ENCODE measurements around the gene OR52E4.

OR52E4 gene

DNA sequence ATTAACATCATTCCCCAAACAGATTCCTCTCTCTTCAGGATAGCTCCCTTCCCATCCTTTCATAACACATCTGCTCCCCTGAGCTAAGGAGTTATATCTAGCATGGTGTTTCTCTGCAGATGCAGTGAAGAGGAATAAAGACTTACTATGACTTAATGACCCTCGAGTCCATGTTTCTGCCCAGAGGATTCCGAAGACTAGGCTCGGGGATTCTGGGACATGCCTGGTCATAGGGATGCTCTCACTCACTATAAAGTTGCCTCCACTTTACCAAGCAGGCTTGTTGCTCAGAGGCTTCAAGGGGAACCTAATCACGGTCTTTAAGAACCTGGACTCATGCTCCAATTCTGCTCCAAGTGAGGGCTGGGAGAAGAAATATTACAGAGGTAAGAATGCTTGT, at the start of gene OR52E4:
TSS of gene OR52E4 (plus strand) at position 301 of the 400 bp plus-strand sequence. CDS start 3,664 bp downstream, outside the sequence.
- DNase-seq (ENCODE audit: low read depth) = no peak

DNA sequence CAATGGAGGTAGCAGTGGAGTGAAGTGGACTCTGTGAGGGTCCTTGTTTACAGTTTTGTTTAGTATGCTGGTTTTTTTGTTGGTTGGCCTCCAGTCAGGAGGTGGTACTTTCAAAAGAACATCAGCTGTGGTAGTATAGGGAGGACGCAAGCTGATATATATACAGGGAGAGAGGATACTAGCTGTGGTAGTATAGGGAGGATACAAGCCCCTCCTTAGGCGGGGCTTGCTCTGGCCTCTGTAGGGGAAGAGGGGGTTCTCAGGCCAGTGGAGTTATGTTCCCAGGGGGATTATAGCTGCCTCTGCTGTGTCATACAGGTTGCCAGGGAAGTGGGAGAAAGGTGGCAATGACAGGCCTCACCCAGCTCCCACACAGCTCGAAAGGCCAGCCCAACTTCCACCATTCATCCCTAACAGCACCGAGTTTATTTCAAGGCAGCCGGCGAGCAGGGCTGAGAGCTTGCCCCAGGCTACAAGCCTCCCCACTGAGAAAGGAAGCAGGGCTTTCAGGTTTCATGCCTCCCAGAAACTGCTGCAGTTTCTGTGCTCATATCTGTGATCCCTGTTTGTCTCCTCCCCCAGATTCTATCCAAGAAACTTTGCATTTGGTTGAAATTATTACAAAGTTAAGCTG, 49.1 kb upstream of the OR52E4 start:
- no peak for DNase-seq (ENCODE audit: low read depth)

DNA sequence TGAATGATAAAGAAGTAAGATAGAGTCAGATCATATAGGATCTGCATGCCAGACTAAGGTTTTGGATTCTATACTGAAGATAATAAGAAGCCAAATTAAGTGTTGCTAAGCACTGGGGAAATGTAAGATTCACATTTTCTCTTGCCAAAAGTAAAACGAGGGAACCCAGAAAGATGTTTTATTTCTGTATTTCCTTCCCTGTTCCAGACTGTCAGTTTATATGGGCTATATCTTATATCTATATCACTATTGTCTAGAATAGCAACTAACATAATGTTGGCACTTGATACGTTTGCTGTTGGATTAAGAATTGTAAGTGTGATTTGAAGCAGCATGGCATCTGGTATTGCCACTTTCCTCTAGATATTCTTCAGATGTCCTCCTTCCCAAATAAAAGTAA, 47.0 kb upstream of the OR52E4 start:
- DNase-seq (ENCODE audit: low read depth) = no peak

DNA sequence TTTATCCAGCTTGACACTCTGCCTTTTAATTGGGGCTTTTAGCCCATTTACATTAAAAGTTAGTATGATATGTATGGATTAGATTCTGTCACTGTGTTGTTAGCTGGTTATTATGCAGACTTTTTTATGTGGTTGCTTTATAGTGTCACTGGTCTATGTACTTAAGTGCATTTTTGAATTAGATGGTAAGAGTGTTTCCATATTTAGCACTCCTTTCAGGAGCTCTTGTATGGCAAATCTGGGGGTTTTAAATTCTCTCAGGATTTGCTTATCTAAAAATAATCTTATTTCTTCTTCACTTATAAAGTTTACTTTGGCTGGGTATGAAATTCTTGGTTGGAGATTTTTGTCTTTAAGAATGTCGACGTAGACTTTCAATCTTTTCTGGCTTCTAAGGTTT, 42.7 kb upstream of the OR52E4 start:
- DNase-seq (ENCODE audit: low read depth) = no peak

DNA sequence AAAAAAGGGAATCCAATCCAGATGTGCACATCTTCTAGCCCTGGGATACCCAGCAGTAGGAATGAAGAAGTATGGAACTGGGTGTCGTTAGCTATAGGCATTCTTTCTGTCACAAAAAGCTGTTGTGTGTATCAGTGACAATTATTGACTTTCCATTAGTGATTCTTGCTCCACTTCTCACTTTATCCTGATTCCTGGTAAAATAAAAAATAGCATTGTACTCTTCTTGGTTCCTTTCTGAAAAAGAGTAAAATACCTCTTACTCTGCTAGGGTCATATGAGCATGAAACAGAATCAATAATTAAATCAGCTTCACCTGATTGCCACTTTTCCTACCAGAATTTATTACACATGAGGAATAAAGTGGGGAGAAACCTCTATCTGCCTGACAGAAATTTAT, 38.6 kb upstream of the OR52E4 start, which contains the start of gene OR52E6:
TSS of gene OR52E6 (minus strand) at position 101 of the 400 bp plus-strand sequence. CDS start at position 101, 0 bp downstream.
- no peak for DNase-seq (ENCODE audit: low read depth)

DNA sequence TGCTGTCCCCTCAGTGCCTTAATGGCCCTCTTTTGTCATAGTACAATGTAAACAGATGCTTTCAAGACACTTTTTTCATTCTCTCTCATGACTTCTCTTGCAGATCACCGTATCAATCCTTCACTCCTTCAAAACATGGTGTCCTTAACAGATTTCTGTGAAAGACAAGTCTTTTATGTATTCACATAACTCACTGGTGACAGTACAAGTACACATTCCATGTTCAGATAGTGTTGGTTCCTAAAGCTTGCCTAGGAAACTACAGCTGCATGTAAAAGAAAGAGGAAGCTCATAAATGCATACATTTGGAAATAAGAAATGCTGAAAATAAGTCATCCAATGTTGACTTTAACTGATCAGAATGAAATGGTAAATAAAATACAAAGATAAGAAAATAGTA, 33.7 kb upstream of the OR52E4 start:
- no peak for DNase-seq (ENCODE audit: low read depth)

DNA sequence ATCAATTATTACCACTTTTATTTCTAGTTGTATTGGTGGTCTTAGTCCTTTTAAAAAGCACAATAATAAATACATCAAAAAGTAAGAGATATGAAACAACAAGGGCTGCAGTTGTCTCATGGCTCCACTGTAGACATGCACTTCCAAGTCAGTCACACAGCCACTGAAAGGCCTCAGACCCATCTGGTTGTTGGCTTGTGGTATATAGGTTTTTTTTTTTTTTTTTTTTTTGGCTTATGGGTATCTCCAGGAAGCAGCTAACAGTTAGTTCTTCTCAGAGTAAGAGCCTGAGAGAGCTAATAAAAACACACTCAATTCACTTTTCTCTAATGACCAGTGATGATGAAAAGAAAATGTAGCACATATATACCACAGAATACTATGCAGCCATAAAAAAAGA, 32.7 kb upstream of the OR52E4 start:
- no peak for DNase-seq (ENCODE audit: low read depth)

DNA sequence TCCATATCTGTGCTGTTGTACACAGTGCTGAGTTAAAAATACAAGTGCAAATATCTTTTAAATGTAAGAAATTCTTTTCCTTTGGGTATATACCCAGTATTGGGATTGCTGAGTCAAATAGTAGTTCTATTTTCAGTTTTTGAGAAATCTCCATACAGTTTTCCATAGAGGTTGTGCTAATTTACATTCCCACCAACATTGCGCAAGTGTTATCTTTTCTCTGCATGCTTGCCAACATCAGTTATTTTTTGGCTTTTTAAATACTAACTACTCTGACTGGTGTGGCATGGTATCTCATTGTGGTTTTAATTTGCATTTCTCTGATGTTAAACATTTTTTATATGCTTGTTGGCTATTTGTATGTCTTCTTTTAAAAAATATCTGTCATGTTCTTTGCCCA, 29.4 kb upstream of the OR52E4 start:
- no peak for DNase-seq (ENCODE audit: low read depth)

DNA sequence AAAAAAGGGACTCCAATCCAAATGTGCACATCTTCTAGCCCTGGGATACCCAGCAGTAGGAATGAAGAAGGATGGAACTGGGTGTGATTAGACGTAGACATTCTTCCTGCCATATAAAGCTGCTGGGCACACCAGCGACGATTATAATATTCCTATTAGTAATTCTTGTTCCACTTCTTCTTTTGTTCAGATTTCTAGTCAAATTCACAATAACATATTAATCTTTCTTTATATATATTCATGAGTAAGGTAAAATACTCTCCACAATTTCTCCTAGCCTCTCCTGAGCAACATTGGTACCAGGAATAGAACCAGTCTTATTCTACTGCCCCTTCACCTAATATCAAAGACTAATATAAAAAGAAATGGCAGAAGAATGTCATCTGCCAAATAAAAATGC, 22.8 kb upstream of the OR52E4 start, which contains the start of gene OR52E8:
TSS of gene OR52E8 (minus strand) at position 101 of the 400 bp plus-strand sequence. CDS start at position 101, 0 bp downstream.
- no peak for DNase-seq (ENCODE audit: low read depth)

DNA sequence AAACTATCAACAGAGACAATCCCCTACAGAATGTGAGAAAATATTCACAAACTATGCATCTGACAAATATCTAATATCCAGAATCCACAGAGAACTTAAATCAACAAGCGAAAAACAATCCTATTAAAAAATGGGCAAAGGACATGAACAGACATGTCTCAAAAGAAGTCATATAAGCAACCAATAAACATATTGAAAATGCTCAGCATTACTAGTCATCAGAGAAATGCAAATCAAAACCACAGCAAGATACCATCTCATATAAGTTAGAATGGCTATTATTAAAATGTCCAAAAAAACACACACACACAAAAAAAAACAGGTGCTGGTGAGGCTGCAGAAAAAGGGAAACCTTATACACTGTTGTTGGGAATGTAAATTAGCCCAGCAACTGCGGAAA, 14.6 kb upstream of the OR52E4 start:
- DNase-seq (ENCODE audit: low read depth) = no peak

DNA sequence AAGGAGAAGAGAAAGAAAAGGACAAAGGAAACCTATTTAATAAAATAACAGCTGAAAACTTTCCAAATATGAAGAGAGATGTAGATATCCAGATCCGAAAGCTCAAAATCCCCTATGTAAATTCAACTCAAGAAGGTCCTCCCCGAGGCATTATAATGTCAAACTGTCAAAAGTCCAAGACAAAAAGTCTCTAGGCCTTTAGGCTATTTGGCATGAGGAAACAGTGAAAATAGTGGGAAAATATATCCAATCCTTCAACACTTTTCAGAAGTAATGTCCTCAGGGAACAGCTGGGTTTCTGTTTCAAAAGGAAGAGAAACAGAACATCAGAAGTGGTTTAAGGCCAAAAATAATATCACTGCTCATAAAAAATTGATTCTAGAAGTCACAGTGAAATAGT, 1.9 kb upstream of the OR52E4 start:
- no peak for DNase-seq (ENCODE audit: low read depth)

DNA sequence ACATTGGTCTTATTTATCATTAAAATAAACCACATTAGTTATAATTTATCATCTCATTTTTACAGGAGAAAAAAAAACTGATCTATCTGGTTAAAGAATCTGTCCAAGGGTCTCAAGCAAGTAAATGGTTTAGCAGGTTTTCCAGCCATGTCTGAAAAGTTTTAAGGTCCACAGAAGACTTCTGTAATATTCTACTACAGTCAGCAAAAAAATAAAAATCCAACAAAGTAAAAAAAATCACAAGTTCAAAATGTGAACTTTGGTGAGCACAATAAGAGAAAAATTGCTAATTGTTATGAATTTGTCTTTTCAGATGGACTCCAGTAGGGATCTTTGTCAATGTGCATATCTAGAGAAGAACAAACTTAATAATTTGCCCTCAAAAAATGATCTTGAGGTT, 1.3 kb downstream of the OR52E4 start:
- no peak for DNase-seq (ENCODE audit: low read depth)

DNA sequence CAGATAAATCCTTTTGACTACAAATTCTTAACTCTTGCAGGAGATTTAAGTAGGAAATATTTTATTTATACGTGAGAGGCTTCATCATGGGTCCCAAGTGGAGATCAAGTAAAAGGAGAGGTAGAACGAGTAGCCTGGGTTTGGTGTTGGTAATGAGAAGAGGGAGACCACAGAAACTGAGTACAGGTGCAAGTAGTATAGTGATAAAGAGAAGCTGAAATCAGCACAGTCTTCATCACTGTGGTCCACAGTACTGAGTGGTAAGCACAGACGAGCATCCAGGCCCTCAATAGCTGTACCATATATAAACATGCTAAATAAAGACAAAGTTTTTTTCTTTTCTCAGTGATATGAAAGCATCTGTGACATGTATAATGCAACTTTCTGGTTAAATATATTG, 6.7 kb downstream of the OR52E4 start:
- DNase-seq (ENCODE audit: low read depth) = no peak

DNA sequence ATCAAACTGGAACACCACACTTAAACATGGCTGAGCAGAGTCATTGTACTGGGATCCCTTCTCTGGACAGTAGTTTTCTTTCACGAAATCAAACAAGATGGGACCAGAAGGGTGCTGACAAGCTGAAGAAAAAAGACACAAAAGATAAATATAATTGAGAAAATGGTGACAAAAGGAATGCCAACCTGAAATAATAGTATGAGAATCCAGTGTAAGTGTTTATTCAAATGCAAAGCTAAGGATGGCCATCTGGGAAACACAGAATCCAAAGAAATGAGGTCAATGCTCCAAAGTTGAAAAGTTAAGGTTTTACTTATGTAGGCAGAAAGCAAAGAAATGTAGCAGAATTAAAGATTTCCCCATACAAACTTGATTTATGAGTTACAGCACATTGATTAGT, 7.2 kb downstream of the OR52E4 start:
- DNase-seq (ENCODE audit: low read depth) = no peak

DNA sequence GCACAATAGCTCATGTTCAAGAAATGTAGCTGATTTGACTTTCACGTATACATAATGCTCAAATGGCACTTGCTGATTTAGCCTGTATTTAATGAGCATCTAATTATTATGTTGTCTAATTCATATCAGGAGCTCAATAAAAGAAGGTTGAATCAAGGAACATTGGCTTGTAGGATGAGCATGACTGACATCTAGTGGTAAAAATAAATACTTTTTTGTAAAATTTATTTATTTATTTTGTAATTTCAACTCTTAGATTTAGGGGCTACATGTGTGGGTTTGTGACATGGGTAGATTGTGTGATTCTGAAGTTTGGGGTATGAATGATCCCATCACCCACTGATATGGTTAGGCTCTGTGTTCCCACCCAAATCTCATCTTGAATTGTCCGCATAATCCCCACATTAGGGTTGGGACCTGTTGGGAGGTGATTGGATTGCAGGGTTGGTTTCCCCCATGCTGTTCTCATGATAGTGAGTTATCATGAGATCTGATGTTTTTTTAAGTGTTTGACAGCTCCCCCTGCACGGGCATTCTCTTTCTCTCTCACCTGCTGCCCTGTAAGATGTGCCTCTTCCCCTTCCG, 10.9 kb downstream of the OR52E4 start:
- no peak for DNase-seq (ENCODE audit: low read depth)

DNA sequence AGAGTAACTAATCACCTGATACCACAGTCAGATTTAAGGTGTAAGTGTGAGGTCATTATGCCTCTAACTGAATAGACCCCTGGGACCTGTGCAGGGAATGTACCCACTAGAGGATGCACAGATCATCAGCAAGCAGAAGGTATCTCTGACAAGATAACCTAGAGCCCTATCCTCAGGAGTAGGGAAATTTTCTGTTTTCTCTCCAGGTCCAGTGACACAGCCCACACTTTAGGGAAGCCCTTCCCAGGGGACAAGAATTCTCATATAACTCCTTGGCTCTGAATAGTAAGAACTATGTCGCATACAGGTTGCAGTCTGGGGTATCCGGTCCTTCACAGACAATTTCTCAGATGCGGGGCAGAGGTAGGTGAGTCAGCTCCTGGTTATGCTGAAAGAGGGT, 12.5 kb downstream of the OR52E4 start, which contains the start of gene OR52E5:
TSS of gene OR52E5 (plus strand) at position 301 of the 400 bp plus-strand sequence. CDS start 7,569 bp downstream, outside the sequence.
- DNase-seq (ENCODE audit: low read depth) = no peak

DNA sequence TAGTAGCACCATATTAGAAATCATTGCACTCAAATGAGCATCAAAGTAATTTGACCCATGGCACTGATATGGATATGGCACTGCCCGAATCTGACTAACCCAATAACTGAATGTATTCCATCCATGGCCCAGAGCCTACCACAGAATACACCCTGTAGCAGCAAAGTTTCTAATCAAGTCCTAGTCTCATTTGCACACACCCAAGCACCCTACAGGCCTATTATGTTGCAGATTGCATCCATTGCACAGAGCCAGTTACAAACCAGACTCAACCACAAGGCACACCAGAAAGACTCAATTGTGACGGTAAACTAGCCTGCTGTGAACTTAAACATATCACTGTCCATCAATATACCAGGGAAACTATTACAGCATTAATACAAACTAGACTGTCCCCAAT, 19.1 kb downstream of the OR52E4 start:
- DNase-seq (ENCODE audit: low read depth) = no peak

DNA sequence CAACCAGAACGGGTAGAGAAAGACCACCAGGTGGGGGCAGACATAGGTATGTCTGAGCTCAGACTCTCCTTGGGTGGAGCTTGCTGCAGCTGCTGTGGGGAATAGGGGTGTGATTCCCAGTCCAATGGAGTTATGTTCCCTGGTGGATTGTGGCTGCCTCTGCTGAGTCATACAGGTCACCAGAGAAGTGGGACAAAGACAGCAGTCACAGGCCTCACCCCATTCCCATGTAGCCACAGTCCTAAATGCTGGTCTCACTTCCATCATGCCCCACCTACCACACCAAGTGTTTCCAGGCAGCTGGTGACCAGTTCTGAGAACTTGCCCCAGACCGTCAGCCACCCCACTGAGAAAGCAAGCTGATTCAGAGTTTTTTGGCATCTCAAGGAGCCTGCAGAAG, 30.1 kb downstream of the OR52E4 start:
- no peak for DNase-seq (ENCODE audit: low read depth)

DNA sequence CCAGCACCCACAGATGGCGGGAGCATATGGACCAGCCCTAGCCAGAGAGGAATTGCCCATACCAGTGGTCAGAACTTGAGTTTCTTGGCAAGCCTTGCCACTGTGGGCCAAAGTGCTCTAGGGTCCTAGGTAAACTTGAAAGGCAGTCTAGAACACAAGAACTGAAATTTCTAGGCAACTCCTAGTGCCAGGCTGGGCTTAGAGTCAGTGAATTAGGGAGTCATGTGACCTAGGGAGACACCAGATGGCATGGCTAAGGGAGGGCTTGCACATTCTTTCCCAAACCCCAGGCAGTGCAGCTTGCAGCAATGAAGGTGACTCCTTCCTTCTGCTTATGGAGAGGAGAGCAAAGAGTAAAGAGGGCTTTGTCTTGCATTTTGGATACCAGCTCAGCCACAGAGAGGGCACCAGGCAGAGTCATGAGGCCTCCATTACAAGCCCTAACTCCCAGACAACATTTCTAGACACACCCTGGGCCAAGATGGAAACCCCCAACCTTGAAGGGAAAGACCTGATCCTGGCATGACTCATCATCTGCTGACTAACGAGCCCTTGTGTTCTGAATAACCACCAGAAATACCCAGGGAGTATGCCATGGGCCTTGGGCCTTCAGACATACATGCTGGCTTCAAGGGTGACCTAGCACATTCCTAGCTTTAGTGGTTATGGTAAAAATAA, 42.5 kb downstream of the OR52E4 start:
- no peak for DNase-seq (ENCODE audit: low read depth)

DNA sequence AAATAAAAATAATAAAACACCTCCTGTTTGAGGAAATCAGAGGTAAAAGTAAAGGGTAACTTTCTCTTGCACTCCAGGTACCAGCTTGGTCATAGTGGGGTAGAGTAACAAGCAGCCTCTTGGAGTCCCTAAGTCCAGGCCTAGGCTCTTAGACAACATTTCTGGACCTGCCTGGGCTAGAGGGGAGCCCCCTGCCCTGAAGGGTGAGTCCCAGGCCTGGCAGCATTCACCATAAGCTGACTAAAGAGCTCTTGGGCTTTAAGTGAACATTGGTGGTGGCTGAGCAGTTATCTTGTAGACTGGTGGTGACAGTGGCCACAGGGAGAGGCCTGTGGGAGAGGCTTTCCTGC, 43.0 kb downstream of the OR52E4 start:
- no peak for DNase-seq (ENCODE audit: low read depth)

DNA sequence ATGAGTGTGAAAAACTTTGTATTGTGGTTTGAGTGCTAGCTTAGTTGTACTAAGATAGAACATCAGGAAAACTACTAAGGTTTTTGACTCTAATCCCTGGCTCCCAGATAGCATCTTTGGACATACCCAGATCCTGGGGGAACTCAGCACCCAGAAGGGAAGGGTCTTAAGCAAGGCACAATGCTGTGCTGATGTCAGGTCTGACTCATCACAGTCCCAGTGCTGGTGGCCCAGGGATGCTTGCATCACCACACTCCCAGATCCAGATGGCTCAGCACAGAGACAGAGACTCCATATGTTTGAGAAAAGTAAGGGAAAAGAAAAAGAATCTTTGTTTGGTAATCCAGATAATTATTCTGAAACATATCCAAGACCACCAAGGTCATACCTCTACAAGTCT, 43.4 kb downstream of the OR52E4 start:
- DNase-seq (ENCODE audit: low read depth) = no peak

DNA sequence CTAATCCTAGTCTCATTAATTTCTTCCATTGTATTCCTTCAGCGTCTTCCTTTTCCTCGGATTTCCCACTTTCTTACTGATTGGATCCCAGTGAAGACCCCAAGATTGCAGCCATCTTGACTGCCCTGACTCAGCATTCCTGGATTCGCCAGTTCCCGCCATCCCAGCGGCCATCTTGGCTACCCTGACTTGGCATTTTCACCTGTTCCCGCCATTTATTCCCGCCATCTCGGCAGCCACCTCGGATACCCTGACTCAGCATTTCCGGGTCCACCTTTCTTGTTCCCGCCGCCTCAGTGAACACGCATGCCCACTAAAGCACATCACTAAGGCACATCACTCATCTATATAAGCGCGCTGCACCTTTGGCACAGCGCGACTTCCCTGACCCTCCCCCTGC, 47.8 kb downstream of the OR52E4 start:
- no peak for DNase-seq (ENCODE audit: low read depth)

DNA sequence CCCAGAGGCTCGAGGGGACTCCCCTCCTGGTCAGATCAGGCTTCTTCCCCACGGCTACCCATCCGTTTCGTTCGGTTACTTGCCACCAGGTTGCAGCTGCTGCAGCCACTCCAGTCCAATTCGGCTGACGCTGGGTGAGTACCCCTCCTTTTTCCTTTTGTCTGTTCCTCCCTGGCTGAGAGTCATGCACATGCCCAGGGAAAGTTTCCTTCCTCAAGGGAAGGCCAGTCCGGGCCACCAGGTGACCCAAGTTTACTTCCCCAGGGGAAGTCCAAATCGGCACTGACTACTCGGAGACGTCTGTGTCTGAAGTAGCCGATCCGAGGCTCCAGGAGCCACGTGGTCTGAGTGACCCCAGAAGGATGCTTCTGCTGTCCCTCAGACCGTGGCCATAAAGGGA, 48.4 kb downstream of the OR52E4 start:
- no peak for DNase-seq (ENCODE audit: low read depth)
